ENCODE measurements around the gene SKOR2.

Gene SKOR2

DNA sequence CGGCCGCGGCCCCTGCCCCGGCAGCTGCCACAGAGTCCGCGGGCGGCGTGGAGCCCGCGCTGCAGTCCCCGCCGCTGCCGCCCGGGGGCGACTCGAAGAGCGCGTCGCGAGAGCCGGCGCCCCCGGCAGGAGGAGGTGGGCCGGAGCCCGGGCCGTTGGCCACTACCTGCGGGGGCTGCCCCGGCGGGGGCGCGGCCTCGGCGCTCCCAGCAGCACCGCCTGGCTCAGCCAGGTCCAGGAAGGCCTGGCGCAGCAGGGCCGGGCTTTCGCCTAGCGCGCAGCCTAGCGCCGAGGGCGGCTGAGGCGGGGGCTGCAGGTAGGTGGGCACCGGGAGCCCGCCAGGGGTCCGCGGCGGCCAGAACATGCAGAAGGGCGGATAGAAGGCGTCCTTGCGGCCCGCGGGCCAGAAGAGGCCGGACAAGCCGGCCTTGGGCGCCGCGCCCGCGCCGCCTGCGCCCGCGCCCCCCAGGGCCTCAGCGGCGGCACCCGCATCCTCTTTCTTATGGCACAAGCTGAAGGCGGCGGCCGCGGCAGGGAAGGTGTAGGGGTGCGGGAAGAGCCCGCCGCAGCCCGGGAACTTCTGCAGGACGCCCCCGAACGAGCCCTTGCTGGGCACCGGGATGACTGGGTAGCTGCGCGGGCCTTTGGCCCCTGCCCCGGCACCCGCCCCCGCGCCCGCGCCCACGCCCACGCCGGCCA, 3.9 kb downstream of the SKOR2 start:
- TF ChIP-seq ZFX (IDR thresholded peaks at IDR 0.05; ENCODE audit: borderline replicate concordance), result no peak
- 0 out of 2 replicates have a peak, but pooled peaks have one; percentile 6 for TF ChIP-seq CTCF (IDR thresholded peaks at IDR 0.05)
- no peak overlapping the region for H3K27ac ChIP-seq

- no peak overlapping the region for H3K27ac ChIP-seq
- no peak for TF ChIP-seq CTCF (IDR thresholded peaks at IDR 0.05)
- TF ChIP-seq ZFX (IDR thresholded peaks at IDR 0.05; ENCODE audit: borderline replicate concordance), result no peak
Measured at GRCh38 chr18:47247036-47247415, 4.4 kb downstream of the SKOR2 start.

DNA sequence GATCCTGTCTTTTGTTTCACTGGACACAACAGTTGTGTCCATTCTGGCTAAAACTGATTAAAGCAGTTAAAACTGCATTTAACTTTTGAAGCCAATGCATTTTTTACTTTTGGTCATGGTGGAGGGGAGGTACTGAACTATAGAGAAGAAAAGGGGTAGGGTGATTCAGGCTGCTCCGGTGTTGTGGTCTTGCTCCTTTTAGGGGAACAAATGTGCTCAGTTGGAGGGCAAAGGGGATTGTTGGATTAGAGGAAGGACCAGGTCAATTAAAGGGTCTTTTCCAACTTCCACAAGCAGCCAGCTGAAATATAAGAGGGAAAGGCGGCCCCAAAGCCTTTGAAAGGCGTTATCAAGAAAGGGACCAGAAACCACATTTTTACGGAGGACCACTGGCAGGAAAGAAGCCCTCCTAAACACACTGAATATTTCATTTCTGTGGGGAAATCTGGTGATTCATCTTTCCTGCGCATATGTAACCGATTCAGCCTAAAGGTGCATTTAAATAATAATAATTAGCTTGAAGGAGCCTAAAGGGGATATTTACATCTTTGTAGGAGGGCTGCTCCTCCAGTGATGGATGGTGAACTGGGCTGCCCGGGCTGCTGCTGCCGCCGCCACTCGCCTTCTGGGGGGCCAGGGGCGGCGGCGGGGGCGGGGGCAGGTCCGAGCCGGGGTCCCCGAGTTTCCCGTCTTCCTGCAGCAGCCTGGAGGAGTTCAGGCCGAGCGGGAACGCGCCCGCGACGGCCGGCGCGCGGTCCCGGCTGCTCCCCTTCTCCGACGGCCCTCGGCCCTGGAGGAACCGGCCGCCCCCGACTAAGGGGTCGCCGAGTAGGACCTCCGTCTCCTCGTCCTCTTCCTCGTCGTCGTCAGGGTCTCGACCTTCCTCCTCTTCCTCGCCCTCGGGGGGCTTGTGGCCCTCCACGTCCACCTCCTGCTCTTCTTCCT, 5.2 kb downstream of the SKOR2 start:
- no peak overlapping the region for H3K27ac ChIP-seq
- TF ChIP-seq ZFX (IDR thresholded peaks at IDR 0.05; ENCODE audit: borderline replicate concordance), result no peak
- TF ChIP-seq CTCF (IDR thresholded peaks at IDR 0.05), result no peak

DNA sequence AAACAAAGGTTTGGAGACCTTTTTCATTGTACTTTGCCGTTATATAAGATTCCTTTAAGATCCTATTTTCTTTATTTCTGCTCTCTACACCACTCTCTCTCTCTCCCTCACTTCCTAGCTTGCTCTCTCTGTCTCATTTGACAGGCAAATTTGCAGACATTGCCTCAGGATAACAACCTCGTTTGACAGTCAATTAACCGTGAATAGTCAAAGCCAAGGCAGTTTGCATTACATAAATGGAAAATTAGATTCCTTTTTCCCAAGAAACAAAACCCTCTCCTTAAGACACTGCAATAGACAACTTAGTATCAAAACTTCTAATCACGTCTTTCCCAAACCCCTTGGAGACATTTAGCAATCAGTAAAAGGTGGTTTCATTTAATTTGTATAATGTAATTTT, 7.4 kb downstream of the SKOR2 start:
- TF ChIP-seq CTCF (IDR thresholded peaks at IDR 0.05) (no peak), ZFX (IDR thresholded peaks at IDR 0.05; ENCODE audit: borderline replicate concordance) (no peak)
- no peak overlapping the region for H3K27ac ChIP-seq

GRCh38 chr18:47235096-47235495, 16.4 kb downstream of the SKOR2 start:
- H3K27ac ChIP-seq, result no peak overlapping the region
- no peak for TF ChIP-seq ZFX (IDR thresholded peaks at IDR 0.05; ENCODE audit: borderline replicate concordance)
- no peak for TF ChIP-seq CTCF (IDR thresholded peaks at IDR 0.05)

DNA sequence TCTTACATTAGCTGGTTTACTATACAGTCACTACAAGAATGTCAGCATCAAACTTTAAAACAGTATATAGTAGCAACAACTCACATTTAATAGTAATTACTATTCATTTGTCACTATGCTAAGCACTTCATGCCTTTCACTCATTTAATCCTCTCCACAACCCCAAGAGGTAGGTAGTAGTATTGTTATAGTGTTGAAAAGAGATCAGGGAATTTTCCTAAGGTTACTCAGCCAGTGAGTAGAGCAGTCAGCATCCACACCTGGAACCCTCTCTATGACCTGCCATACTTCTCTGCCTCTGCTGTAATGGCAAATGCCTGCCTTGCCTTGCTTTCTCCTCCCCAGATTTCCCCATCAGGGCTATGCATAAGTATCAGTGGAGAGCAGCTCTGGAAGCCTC, 24.8 kb downstream of the SKOR2 start:
- no peak overlapping the region for H3K27ac ChIP-seq
- TF ChIP-seq ZFX (IDR thresholded peaks at IDR 0.05; ENCODE audit: borderline replicate concordance) (no peak), CTCF (IDR thresholded peaks at IDR 0.05) (no peak)
